SK-N-SH (cell line): Measurements from ENCODE around the gene ARL6IP4. TPM values are rescaled to one million over a fixed set of nuclear protein-coding genes. Genes with fewer than 3 reads are reported as not detected.

Source experiments
- CTCF ChIA-PET: fragments of 300-600, 350-600 bp; formaldehyde crosslinking; extraction: SDS; loops from one replicate; lab custom pipeline; 2021; lab: Yijun Ruan, JAX
- POLR2A ChIA-PET: fragments of 350-600 bp; sonication (Branson Sonifier 250); formaldehyde crosslinking; extraction: SDS; loops from one replicate; lab custom pipeline; 2020; ENCODE audit warnings: antibody characterized with exemption, inconsistent platforms; lab: Yijun Ruan, JAX
- DNase-seq: peaks from one replicate; pipeline ENCODE4 v3.0.0; 2012
- H2AFZ ChIP-seq: fragments of 200-600 bp; sonication (generic); 2 replicates; pipeline ENCODE4 v1.8.1; 2016; ENCODE audit warnings: antibody characterized with exemption, mild to moderate bottlenecking, low read depth
- H3F3A ChIP-seq: fragments of 200-600 bp; sonication (generic); replicated peaks from 2 replicates; pipeline ENCODE3; 2016; ENCODE audit warnings: antibody characterized with exemption, mild to moderate bottlenecking; ENCODE audit not compliant: insufficient read depth
- H3K27ac ChIP-seq, 2 experiments: fragments of 200-500 bp in 1 of 2; fragments of 200-600 bp in 1 of 2; sonication (Bioruptor generic) in 1 of 2; sonication (generic), shearing (Covaris generic) in 1 of 2; 2 replicates each; pipeline versions ENCODE4 v1.5.1 to v1.6.1; 2014 to 2016; ENCODE audit warnings: low read depth in 2 of 2, inconsistent platforms in 1 of 2, low read length in 1 of 2, mild to moderate bottlenecking in 1 of 2, mixed read lengths in 1 of 2
- H3K27me3 ChIP-seq: fragments of 200-600 bp; sonication (generic), shearing (Covaris generic); 2 replicates; pipeline ENCODE4 v1.6.1; 2016; ENCODE audit warnings: mixed run types; ENCODE audit not compliant: insufficient read depth
- H3K36me3 ChIP-seq, 2 experiments: fragments of 200-500 bp in 1 of 2; fragments of 200-600 bp in 1 of 2; sonication (Bioruptor generic) in 1 of 2; sonication (generic) in 1 of 2; replicated peaks in 1 of 2; 2 replicates each; pipeline versions ENCODE3 to v1.5.1; 2014 to 2016; ENCODE audit warnings: low read length in 1 of 2, mild to moderate bottlenecking in 1 of 2; ENCODE audit not compliant: insufficient read depth in 2 of 2, control insufficient read depth in 1 of 2
- H3K4me1 ChIP-seq, 2 experiments: fragments of 200-500 bp in 1 of 2; fragments of 200-600 bp in 1 of 2; sonication (Bioruptor generic) in 1 of 2; sonication (generic), shearing (Covaris generic) in 1 of 2; 2 replicates each; pipeline versions ENCODE4 v1.5.1 to v1.6.1; 2014 to 2016; ENCODE audit warnings: low read depth in 1 of 2, low read length in 1 of 2, mixed run types in 1 of 2; ENCODE audit not compliant: insufficient read depth in 2 of 2, control insufficient read depth in 1 of 2
- H3K4me2 ChIP-seq: fragments of 200-600 bp; sonication (generic), shearing (Covaris generic); 2 replicates; pipeline ENCODE4 v1.6.1; 2017; ENCODE audit warnings: mixed run types
- H3K4me3 ChIP-seq, 2 experiments: fragments of 200-500 bp in 1 of 2; fragments of 200-600 bp in 1 of 2; sonication (Bioruptor generic) in 1 of 2; sonication (generic), shearing (Covaris generic) in 1 of 2; 2 replicates each; pipeline versions ENCODE4 v1.5.1 to v1.8.1; 2014 to 2016; ENCODE audit warnings: low read depth in 2 of 2, inconsistent platforms in 1 of 2, low read length in 1 of 2, mild to moderate bottlenecking in 1 of 2, mixed read lengths in 1 of 2, moderate library complexity in 1 of 2
- H3K79me2 ChIP-seq: fragments of 200-600 bp; sonication (generic); 2 replicates; pipeline ENCODE4 v1.8.1; 2017; ENCODE audit warnings: mild to moderate bottlenecking; ENCODE audit not compliant: insufficient read depth
- H3K9ac ChIP-seq: fragments of 200-600 bp; sonication (generic); 2 replicates; pipeline ENCODE4 v1.6.1; 2017; ENCODE audit warnings: mixed run types
- H3K9me2 ChIP-seq: fragments of 200-600 bp; sonication (generic); 2 replicates; pipeline ENCODE4 v1.6.1; 2017; ENCODE audit warnings: mixed run types
- H3K9me3 ChIP-seq: fragments of 200-600 bp; sonication (generic); 2 replicates; pipeline ENCODE4 v1.6.1; 2017; ENCODE audit warnings: mixed run types, mild to moderate bottlenecking, moderate library complexity
- H4K20me1 ChIP-seq: fragments of 200-600 bp; sonication (generic); 2 replicates; pipeline ENCODE4 v1.6.1; 2017; ENCODE audit warnings: mild to moderate bottlenecking, mixed run types; ENCODE audit not compliant: insufficient read depth
- CHD2 ChIP-seq: fragments of 150-350 bp; IDR thresholded peaks from 2 replicates; pipeline ENCODE4 v1.6.1; 2018; ENCODE audit warnings: low read length; ENCODE audit not compliant: partially characterized antibody
- ELF1 ChIP-seq: IDR thresholded peaks from 2 replicates; pipeline ENCODE4 v1.4.0; 2012
- EZH2phosphoT487 ChIP-seq: fragments of 200-600 bp; sonication (generic); IDR thresholded peaks from 2 replicates; pipeline ENCODE4 v1.6.1; 2017; ENCODE audit warnings: low read depth, mixed run types, mild to moderate bottlenecking, antibody characterized with exemption, moderate library complexity, borderline replicate concordance
- GABPA ChIP-seq: IDR thresholded peaks from 2 replicates; pipeline ENCODE4 v1.4.0; 2012; ENCODE audit warnings: low read depth, mild to moderate bottlenecking
- GATA2 ChIP-seq: sonication (generic); formaldehyde crosslinking; IDR thresholded peaks from 2 replicates; pipeline ENCODE4 v1.5.0; 2020; ENCODE audit warnings: mild to moderate bottlenecking, missing genetic modification reagents
- MXI1 ChIP-seq: IDR thresholded peaks from 2 replicates; pipeline ENCODE4 v1.6.1; 2012; ENCODE audit warnings: mild to moderate bottlenecking, low read depth, low read length, improper control_type of control experiment
- NRF1 ChIP-seq: IDR thresholded peaks from 2 replicates; pipeline ENCODE4 v1.6.1; 2012; ENCODE audit warnings: low read depth, mild to moderate bottlenecking, low read length
- RAD21 ChIP-seq: IDR thresholded peaks from 2 replicates; pipeline ENCODE4 v1.6.1; 2012; ENCODE audit warnings: mild to moderate bottlenecking, low read length
- RFX5 ChIP-seq: IDR thresholded peaks from 2 replicates; pipeline ENCODE4 v1.6.1; 2012; ENCODE audit warnings: mild to moderate bottlenecking, improper control_type of control experiment, low read length
- RXRA ChIP-seq: IDR thresholded peaks from 2 replicates; pipeline ENCODE4 v1.4.0; 2012; ENCODE audit warnings: low read depth, mild to moderate bottlenecking, borderline replicate concordance
- SMC3 ChIP-seq: IDR thresholded peaks from 2 replicates; pipeline ENCODE4 v1.6.1; 2012; ENCODE audit warnings: low read depth, low read length, improper control_type of control experiment
- TAF1 ChIP-seq: IDR thresholded peaks from 2 replicates; pipeline ENCODE4 v1.6.1; 2012; ENCODE audit warnings: low read depth, mild to moderate bottlenecking, low read length, moderate library complexity, borderline replicate concordance
- TEAD4 ChIP-seq: IDR thresholded peaks from 2 replicates; pipeline ENCODE4 v1.4.0; 2012; ENCODE audit warnings: mild to moderate bottlenecking, borderline replicate concordance; ENCODE audit not compliant: insufficient read depth
- WGBS: methylation state at CpG from one replicate; pipeline ENCODE4 v1.1.6; 2017; ENCODE audit warnings: low lambda C conversion rate; 5-methylcytosine and 5-hydroxymethylcytosine counted together
- polyA plus RNA-seq, 3 experiments: library from polyadenylated mRNA; depleted of rRNA; stranded (reverse); fragments of >200 nt; gene quantifications; 2 replicates each; pipeline ENCODE4 v1.2.3, GENCODE V29; 2012
- small RNA-seq, 7 experiments: library from RNA; depleted of rRNA; stranded (forward); fragments of <200 nt; gene quantifications; one replicate each; pipeline ENCODE3, GENCODE V24; 2012
- TF ChIP-seq, protein P1 (sequence below): IDR thresholded peaks from 2 replicates; pipeline ENCODE4 v1.4.0; 2012; ENCODE audit warnings: low read depth, borderline replicate concordance

Gene ARL6IP4
- polyA plus RNA-seq, 1 of the 3 experiments (the other 2 are of a cell fraction) = 370 TPM

DNA sequence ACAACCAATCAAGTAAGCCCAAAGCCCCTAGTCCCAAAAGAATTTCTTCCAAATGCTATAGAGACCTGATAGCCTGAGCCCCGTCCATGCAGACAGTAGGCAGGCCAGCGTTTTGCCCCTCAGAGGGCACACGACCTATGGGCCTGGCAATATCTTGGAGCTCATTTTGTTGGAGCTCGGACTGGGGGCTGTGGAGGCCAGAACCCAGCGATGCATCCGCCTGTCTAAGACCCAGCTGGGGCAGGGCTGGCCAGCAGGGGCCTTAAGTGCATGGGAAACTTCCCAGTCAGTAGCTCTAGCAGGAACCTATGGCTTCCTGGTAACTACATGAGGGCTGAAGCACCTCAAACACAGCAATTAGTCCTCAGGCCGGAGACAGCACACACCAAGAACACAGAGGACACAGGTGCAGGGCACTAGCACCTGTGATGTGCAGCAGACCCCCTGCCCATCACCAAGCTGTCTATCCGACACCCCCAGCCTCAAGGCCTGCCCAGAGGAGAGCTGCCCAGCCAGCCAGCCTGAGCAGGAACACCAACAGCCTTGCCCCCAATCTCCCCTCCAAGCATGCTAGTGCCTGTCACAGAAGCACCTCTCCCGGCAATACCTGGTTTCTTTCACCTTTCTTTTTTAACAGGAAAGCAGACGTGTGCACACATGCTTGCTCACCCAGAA, 50.8 kb downstream of the ARL6IP4 start:
- ChIA-PET POLR2A (interaction anchor here (2.5 kb wide), 1 partner anchor 202 kb away, joined by 8 read pairs; the partner anchor contains the start of genes MPHOSPH9 and MTRFR), CTCF (interaction anchor here (2.6 kb wide), 1 partner anchor 12 kb away, joined by 14 read pairs; no protein-coding TSS in a partner anchor)
- Histone ChIP-seq H2AFZ (no peak overlapping the region), H3K36me3 (peaks cover 0 to 3% of the 10 kb centered on the region in 2 experiments), H3K27me3 (no peaks in the 10 kb centered on the region), H4K20me1 (no peaks in the 10 kb centered on the region), H3K27ac (no peak overlapping the region), H3F3A (peaks cover 6% of the 10 kb centered on the region), H3K4me3 (no peak overlapping the region), H3K4me1 (peaks cover 8 to 10% of the 10 kb centered on the region in 2 experiments; a peak in 3 of 4 replicates), H3K9me2 (no peaks in the 10 kb centered on the region), H3K9ac (no peak overlapping the region), H3K79me2 (no peaks in the 10 kb centered on the region), H3K9me3 (no peaks in the 10 kb centered on the region), H3K4me2 (no peak overlapping the region)
- 89% methylated on average over 9 of the region's 10 CpGs for WGBS
- DNase-seq = no peak
- TF ChIP-seq TAF1 (no peak), RXRA (no peak), NRF1 (no peak), TEAD4 (no peak), RFX5 (no peak), SMC3 (no peak), GATA2 (CRISPR knock-in tag) (no peak), GABPA (no peak), EZH2phosphoT487 (no peak), RAD21 (no peak), CHD2 (no peak), MXI1 (no peak), ELF1 (no peak)
- TF ChIP-seq, protein P1, sequence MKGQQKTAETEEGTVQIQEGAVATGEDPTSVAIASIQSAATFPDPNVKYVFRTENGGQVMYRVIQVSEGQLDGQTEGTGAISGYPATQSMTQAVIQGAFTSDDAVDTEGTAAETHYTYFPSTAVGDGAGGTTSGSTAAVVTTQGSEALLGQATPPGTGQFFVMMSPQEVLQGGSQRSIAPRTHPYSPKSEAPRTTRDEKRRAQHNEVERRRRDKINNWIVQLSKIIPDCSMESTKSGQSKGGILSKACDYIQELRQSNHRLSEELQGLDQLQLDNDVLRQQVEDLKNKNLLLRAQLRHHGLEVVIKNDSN = no peak

Small RNAs within 50 kb of the gene (small RNA-seq; reads per million reads assigned to genes)
- gene ARL6IP4 = 0 reads per million in 7 experiments
- 0 reads per million in 7 experiments for gene MIR4304

Other genes starting within 250 kb of the ARL6IP4 start
- gene HCAR1, start 249.8 kb upstream of the ARL6IP4 start, polyA plus RNA-seq (2012; rRNA removed) = not detected in 2 replicates
- gene DENR, start 227.9 kb upstream of the ARL6IP4 start, polyA plus RNA-seq (2012; rRNA removed) = 19.6 and 23.2 TPM in 2 replicates
- 0.12 and 0.21 TPM in 2 replicates for gene CCDC62, start 206.1 kb upstream of the ARL6IP4 start, polyA plus RNA-seq (2012; rRNA removed)
- gene HIP1R, start 145.2 kb upstream of the ARL6IP4 start, polyA plus RNA-seq (2012; rRNA removed) = 20.6 and 21.1 TPM in 2 replicates
- 20.9 and 41.1 TPM in 2 replicates for gene VPS37B, start 84.6 kb upstream of the ARL6IP4 start, polyA plus RNA-seq (2012; rRNA removed)
- gene ABCB9, start 14.2 kb upstream of the ARL6IP4 start, polyA plus RNA-seq (2012; rRNA removed) = 6.2 and 7.6 TPM in 2 replicates
- gene OGFOD2, start 5.4 kb upstream of the ARL6IP4 start, polyA plus RNA-seq (2012; rRNA removed) = 22.0 and 25.6 TPM in 2 replicates
- gene PITPNM2, start 170.4 kb downstream of the ARL6IP4 start, polyA plus RNA-seq (2012; rRNA removed) = 2.6 and 3.7 TPM in 2 replicates